NCI-H524 treated with DMSO at 0.1 percent for 48 hours (cell line): ENCODE results near the gene IFT20.
A peak's percentile ranks its signal among the peaks of the same experiment; 100 is the strongest.
"Not testable (repeated sequence)": the region's sequence is repeated elsewhere in the genome, so short reads cannot be mapped to it uniquely, and the experiment has no call there.

Experiments used
- DNase-seq: peaks from one replicate; lab custom pipeline; 2025; lab: John Stamatoyannopoulos, UW

Gene IFT20

GRCh38 chr17:28364665-28365363 is 29.5 kb upstream of the IFT20 start, which contains the start of gene SEBOX:
Gene SEBOX, minus strand, starts transcription at chr17:28365199. Its CDS starts 48 bp downstream, at chr17:28365151.
- DNase-seq = no peak

GRCh38 chr17:28363776-28364650 is 28.7 kb upstream of the IFT20 start:
- DNase-seq = no peak

GRCh38 chr17:28363186-28363585 is 27.9 kb upstream of the IFT20 start:
- DNase-seq = no peak

GRCh38 chr17:28357901-28358197 is 22.6 kb upstream of the IFT20 start:
- DNase-seq = no peak

GRCh38 chr17:28357061-28357900 is 22.0 kb upstream of the IFT20 start, which contains the start of gene POLDIP2:
Gene POLDIP2, minus strand, starts transcription at chr17:28357527. Its CDS starts 79 bp downstream, at chr17:28357448.
- DNase-seq = peak; percentile 73

- DNase-seq = no peak
These were observed 15.0 kb upstream of the IFT20 start for GRCh38 chr17:28350271-28350670.

GRCh38 chr17:28348979-28349378 is 13.7 kb upstream of the IFT20 start:
- no peak for DNase-seq

GRCh38 chr17:28347261-28347891 is 12.1 kb upstream of the IFT20 start:
- no peak for DNase-seq

- no peak for DNase-seq
These were observed 11.5 kb upstream of the IFT20 start for GRCh38 chr17:28346746-28347246.

- DNase-seq = no peak
These were observed 10.9 kb upstream of the IFT20 start for GRCh38 chr17:28346199-28346580.

GRCh38 chr17:28345419-28346198 is 10.3 kb upstream of the IFT20 start:
- no peak for DNase-seq

- DNase-seq = no peak
These were observed 9.2 kb upstream of the IFT20 start for GRCh38 chr17:28344435-28344901.

GRCh38 chr17:28344011-28344410 is 8.7 kb upstream of the IFT20 start:
- DNase-seq = no peak

GRCh38 chr17:28343491-28343932 is 8.2 kb upstream of the IFT20 start:
- no peak for DNase-seq

GRCh38 chr17:28342313-28342712 is 7.0 kb upstream of the IFT20 start:
- DNase-seq = no peak

- no peak for DNase-seq
These were observed 6.2 kb upstream of the IFT20 start for GRCh38 chr17:28341516-28341915.

GRCh38 chr17:28340374-28340773 is 5.1 kb upstream of the IFT20 start:
- no peak for DNase-seq

GRCh38 chr17:28339431-28339830 is 4.2 kb upstream of the IFT20 start:
- DNase-seq = no peak

- DNase-seq = not testable (repeated sequence)
These were observed 3.5 kb upstream of the IFT20 start for GRCh38 chr17:28338769-28339212.

- no peak for DNase-seq
These were observed 2.9 kb upstream of the IFT20 start for GRCh38 chr17:28338056-28338768.
